Measurements from ENCODE around the gene PRKX. TPM values are rescaled to one million over a fixed set of nuclear protein-coding genes. Genes with fewer than 3 reads are reported as not detected.

Gene PRKX
- total and polyA plus RNA-seq, 2 of the 13 experiments (the other 11 are each of a cell fraction or from before 2014, with no cell fraction given): 0.01 to 0.15 TPM

GRCh38 chrX:3648084-3648483, 65.4 kb downstream of the PRKX start:
- Histone ChIP-seq H3K9me3 (ENCODE audit: low read length) (no peaks in the 10 kb centered on the region), H4K20me1 (ENCODE audit: insufficient read depth, low read length) (no peaks in the 10 kb centered on the region), H3K27ac (ENCODE audit: extremely low read length, insufficient read depth, low read length) (no peak overlapping the region), H2AFZ (ENCODE audit: low read length) (no peak overlapping the region), H3K36me3 (replicated peaks in 1 of 2; ENCODE audit: control insufficient read depth in 1 of 2, insufficient read depth in 2 of 2, low read length in 2 of 2) (no peaks in the 10 kb centered on the region), H3K4me3 (replicated peaks in 1 of 3; ENCODE audit: insufficient read depth in 1 of 3, low read depth in 2 of 3, low read length in 3 of 3) (no peak overlapping the region), H3K4me1 (ENCODE audit: insufficient read depth, low read length) (no peaks in the 10 kb centered on the region), H3K4me2 (ENCODE audit: low read depth, low read length) (no peak overlapping the region), H3K27me3 (ENCODE audit: control insufficient read depth in 1 of 2, insufficient read depth in 2 of 2, low read length in 2 of 2) (no peaks in the 10 kb centered on the region), H3K9ac (ENCODE audit: insufficient read depth, low read depth, low read length) (no peak overlapping the region), H3K79me2 (ENCODE audit: insufficient read depth, low read length) (no peaks in the 10 kb centered on the region)
- no TSS peak for BruUV-seq (replicated peaks)
- in situ Hi-C loops (cut with HindIII; ENCODE audit: extremely low pct_ligation_motif_present, low pct_unique_long_range_greater_than_20kb): no loop called here
- intact Hi-C loops (cut with micrococcal nuclease; ENCODE audit: unreplicated experiment): no loop called here
- DNase-seq (ENCODE audit: low spot score) (no peak), ATAC-seq (no peak), FAIRE-seq (no peak)
- TF ChIP-seq SYNCRIP (IDR thresholded peaks at IDR 0.05; ENCODE audit: insufficient read depth, low read depth, low read length) (no peak), ZNF737 (CRISPR knock-in tag; IDR thresholded peaks at IDR 0.05; ENCODE audit: borderline replicate concordance) (no peak), RCOR2 (CRISPR knock-in tag; IDR thresholded peaks at IDR 0.05) (no peak), SNAPC4 (CRISPR knock-in tag; IDR thresholded peaks at IDR 0.05) (no peak), HOXA9 (CRISPR knock-in tag; IDR thresholded peaks at IDR 0.05; ENCODE audit: borderline replicate concordance) (no peak), ZFY (CRISPR knock-in tag; IDR thresholded peaks at IDR 0.05) (no peak), MTF2 (CRISPR knock-in tag; IDR thresholded peaks at IDR 0.05; ENCODE audit: borderline replicate concordance) (no peak), DNMT1 (CRISPR knock-in tag; IDR thresholded peaks at IDR 0.05) (no peak), CENPX (CRISPR knock-in tag; IDR thresholded peaks at IDR 0.05) (no peak), NAIF1 (CRISPR knock-in tag; IDR thresholded peaks at IDR 0.05; ENCODE audit: borderline replicate concordance) (no peak), CEBPB (IDR thresholded peaks at IDR 0.05; ENCODE audit: borderline replicate concordance, low read depth, low read length) (no peak), RXRB (CRISPR knock-in tag; IDR thresholded peaks at IDR 0.05; ENCODE audit: borderline replicate concordance) (no peak), PHF21A (CRISPR knock-in tag; IDR thresholded peaks at IDR 0.05) (no peak), TRAFD1 (CRISPR knock-in tag; IDR thresholded peaks at IDR 0.05; ENCODE audit: borderline replicate concordance) (no peak), TOE1 (CRISPR knock-in tag; IDR thresholded peaks at IDR 0.05) (no peak), FOXP1 (IDR thresholded peaks at IDR 0.05) (no peak), FOXP1 (CRISPR knock-in tag; IDR thresholded peaks at IDR 0.05) (no peak), NFKB2 (CRISPR knock-in tag; IDR thresholded peaks at IDR 0.05; ENCODE audit: borderline replicate concordance) (no peak)
- POLR2A ChIA-PET: no interaction called here
- 0% methylated on average over 2 of the region's 2 CpGs for WGBS (ENCODE audit: low lambda C conversion rate)
- CTCF ChIA-PET (ENCODE audit: low intra/inter-chr PET ratio, low total read pairs): no interaction called here
